GM21367 (cell line): ENCODE data around the gene CCDC146.
"Not testable (repeated sequence)": the region's sequence is repeated elsewhere in the genome, so short reads cannot be mapped to it uniquely, and the experiment has no call there.

Source experiments
- ATAC-seq: cut with Tn5 transposase; IDR thresholded peaks from one replicate; pipeline ENCODE4 v1.9.1; 2021; ENCODE audit not compliant: unreplicated experiment

Gene CCDC146, protein sequence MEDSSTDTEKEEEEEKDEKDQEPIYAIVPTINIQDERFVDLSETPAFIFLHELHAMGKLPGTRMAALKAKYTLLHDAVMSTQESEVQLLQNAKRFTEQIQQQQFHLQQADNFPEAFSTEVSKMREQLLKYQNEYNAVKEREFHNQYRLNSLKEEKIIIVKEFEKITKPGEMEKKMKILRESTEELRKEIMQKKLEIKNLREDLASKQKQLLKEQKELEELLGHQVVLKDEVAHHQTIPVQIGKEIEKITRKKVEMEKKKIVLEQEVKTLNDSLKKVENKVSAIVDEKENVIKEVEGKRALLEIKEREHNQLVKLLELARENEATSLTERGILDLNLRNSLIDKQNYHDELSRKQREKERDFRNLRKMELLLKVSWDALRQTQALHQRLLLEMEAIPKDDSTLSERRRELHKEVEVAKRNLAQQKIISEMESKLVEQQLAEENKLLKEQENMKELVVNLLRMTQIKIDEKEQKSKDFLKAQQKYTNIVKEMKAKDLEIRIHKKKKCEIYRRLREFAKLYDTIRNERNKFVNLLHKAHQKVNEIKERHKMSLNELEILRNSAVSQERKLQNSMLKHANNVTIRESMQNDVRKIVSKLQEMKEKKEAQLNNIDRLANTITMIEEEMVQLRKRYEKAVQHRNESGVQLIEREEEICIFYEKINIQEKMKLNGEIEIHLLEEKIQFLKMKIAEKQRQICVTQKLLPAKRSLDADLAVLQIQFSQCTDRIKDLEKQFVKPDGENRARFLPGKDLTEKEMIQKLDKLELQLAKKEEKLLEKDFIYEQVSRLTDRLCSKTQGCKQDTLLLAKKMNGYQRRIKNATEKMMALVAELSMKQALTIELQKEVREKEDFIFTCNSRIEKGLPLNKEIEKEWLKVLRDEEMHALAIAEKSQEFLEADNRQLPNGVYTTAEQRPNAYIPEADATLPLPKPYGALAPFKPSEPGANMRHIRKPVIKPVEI

DNA sequence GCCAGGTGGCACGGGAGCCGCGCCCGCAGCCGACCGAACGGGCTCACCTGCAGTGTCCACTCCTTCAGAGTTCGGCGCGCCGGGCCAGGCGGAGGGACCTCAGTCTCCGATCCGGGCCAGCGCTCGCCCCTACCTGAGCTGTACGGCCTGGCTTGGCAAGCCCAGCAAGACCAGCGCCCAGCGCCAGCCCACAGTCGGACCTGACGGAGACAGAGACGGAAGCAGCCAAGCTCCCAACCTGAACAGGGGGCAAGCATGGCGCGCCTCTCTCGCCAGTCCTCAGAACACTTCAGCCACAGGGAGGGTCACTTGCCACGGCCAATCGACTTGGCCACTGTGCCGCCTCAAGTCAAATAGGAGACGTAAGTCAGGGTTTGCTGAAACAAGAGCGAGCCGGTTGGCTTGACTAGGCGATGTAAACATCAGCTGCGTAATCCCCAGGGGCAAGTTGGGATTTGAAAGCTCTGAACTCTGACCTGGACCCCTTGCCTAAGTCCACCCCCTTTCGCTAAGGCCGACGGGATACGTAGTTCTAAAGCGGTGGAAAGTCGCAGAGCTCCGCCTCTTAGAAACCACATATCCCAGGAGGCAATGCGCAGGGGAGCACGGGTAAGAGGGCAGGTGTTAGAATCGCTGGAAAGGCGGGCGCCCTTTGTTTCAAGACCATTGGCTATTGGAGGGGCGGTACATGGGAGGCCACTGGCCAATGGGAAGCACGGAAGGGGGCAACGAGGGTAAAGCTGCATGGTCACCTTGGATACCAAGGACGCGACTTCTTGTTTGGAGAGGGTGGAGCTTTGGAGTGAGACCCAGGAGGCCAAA, at the start of gene CCDC146:
Gene CCDC146 (plus strand): TSS at position 756 of the 822 bp plus-strand sequence. CDS start 45,054 bp downstream, outside the sequence.
- ATAC-seq = peak; percentile 98

DNA sequence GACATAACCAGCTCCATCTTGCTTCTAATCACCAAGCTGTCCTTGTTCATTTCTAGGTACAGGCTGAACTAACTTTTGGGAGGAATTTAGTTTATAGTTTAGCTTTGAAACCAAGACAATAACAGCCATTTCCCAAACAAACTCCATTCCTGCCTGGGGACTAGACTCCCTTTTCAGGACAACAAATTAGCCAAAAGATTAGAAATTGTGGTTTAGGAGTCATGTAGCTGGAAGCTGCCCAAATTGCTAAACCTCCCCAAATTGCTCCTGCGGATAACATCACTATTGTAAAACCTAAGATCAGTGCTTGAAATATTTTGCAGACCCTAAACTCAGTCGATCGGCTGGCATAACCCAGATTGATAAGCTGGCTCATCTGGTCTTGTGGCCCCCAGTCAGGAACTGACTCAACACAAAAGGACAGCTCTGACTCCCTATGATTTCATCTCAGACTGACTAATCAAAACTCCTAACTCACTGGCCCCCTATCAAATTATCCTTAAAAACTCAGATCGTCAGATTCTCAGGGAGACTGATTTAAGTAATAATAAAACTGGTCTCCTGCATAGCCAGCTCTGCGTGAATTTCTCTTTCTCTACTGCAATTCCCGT, 47.5 kb upstream of the CCDC146 start:
- ATAC-seq = not testable (repeated sequence)

DNA sequence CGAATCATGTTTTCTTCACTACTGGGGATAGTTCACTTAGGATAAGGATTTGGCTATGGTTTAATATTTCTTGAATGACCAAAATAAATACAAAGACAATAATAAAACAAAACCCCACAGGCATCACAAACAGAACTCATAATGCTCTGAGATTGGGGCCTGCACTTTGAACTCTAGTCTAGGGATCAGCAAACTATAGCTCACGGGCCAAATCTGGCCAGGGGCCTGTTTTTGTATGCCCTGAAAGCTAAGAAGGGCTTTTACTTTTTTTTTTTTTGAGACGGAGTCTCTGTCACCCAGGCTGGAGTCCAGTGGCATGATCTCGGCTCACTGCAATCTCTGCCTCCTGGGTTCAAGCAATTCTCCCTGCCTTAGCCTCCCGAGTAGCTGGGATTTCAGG, 45.4 kb upstream of the CCDC146 start:
- not testable (repeated sequence) for ATAC-seq

DNA sequence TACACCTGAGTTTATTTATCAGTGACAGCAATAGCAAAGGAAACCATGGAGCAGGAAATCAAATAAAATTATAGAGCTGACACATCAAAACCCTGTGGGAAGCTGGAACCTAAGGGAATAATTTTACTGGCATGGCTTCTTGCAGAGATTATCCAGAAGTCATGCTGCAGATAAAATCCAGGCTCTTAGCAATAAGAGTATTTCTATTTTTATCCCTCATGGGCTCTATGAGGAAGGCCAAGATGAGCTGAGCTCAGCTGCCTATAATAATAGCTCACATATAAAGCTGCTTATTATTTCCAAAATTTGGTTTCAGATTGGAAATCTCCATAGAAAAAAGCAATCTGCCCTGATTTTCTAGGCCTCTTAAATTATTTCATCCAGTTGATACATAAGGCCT, 43.3 kb upstream of the CCDC146 start:
- ATAC-seq = not testable (repeated sequence)

DNA sequence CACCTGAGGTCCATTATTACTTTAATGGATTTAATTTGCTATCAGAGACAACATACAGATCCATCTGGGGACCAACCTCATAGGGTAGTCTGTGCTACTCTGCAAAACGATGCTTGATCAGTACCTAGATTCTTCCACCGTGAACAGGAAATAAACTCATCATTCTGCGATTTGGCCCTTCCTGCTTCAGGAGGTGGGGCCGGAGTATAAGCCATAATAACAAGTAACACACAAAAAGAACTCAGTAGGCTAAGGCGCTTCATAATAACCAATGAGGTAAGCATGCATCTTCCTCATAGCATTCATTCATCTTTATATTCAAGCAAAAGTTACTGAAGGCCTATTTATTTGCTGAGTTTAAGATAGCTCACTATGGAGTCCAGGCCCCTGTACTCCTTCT, 42.8 kb upstream of the CCDC146 start:
- ATAC-seq = not testable (repeated sequence)

DNA sequence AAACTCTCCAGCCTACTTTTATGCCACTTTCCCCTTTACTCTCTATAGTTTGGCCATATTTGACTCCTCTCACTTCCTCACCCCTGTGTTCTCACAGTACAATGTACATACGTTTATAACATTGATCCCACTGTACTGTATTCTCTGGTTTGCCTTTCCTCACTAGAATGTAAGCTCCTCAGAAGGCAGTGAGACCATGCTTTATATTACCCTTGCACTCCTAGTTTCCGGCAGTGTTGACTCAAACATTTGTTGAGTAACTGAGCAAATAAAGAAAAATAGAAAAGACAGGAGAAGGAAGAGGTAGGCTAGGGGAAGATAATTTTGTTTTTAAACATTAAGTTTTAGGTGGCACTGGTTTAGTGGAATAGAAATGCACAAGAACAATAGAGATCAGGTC, 42.2 kb upstream of the CCDC146 start:
- ATAC-seq = not testable (repeated sequence)

DNA sequence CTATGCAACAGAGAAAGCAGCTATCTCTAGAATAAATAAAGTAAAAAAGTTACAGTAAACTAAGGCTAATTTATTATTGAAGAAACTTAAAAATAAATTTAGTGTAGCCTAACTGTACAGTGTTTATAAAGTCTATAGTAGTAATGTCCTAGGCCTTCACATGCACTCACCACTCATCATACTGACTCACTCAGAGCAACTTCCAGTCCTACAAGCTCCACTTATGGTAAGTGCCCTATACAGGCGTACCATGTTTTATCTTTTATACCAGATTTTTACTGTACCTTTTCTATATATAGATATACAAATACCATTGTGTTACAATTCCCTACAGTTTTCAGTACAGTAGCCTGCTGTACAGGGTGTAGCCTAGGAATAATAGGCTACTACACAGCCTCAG, 40.2 kb upstream of the CCDC146 start:
- ATAC-seq = not testable (repeated sequence)

DNA sequence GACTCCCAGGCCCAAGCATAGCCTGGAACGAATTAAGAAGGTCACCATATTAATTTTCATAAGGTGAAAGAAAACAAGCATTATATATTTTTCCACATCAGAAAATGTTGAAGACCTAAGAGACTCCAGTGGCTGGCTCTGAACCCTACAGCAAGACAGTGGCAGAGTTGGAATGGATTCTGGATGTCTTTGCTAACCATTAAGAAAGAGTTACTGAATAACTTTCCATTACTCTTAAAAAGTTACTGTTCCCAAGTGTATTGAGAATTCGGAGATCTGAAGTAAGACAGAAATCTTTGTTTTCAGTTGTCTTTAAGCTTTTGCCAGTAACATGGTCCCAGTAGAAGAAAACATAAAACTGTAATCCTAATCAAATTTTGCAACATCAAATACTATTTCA, 30.1 kb upstream of the CCDC146 start:
- ATAC-seq = not testable (repeated sequence)

DNA sequence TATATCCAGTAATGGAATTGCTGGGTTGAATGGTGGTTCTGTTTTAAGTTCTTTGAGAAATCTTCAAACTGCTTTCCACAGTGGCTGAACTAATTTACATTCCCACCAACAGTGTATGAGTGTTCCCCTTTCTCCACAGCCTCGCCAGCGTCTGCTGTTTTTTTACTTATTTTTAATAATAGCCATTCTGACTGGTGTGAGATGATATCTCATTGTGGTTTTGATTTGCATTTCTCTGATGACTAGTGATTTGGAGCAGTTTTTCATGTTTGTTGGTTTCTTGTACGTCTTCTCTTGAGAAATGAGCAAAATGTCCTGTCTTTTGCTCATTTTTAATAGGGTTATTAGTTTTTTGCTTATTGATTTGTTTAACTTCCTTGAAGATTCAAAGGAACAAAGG, 21.9 kb upstream of the CCDC146 start:
- ATAC-seq = not testable (repeated sequence)

DNA sequence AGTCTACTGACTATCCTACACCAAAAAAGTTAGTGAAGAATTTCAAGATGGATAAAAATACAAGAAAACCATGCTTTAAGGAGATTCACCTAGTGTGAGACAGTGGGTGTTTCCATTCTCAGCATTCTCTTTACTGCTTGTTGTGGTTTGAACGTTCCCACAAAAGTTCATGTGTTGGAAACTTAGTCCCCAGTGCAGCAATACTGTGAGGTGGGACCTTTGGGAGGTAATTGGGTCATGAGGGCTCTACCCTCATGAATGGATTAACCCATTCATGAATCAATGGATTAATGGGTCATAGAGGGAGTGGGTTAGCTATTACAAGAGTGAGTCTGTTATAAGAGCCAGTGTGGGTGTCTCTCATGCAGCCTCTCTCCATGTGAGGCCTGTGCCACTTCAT, 21.2 kb upstream of the CCDC146 start:
- ATAC-seq = not testable (repeated sequence)

DNA sequence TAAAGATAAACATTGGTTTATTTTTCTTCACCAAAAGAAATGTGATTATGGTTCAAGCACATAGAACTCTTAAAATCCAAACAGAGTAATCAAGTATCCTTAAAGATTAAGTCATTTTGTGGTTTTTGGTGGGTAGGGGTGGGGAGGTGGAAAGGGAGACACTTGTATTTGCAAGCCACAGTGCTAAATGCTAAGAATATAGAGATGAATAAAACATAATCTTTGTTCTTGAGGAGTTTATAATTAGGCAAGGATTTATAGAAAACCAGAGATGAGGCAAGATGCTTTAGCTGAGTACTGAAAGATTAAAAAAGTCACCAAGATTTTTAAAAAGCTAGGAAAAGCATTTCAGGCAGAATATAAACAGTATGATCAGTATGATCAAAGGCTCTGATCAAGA, 19.7 kb upstream of the CCDC146 start:
- ATAC-seq = not testable (repeated sequence)

DNA sequence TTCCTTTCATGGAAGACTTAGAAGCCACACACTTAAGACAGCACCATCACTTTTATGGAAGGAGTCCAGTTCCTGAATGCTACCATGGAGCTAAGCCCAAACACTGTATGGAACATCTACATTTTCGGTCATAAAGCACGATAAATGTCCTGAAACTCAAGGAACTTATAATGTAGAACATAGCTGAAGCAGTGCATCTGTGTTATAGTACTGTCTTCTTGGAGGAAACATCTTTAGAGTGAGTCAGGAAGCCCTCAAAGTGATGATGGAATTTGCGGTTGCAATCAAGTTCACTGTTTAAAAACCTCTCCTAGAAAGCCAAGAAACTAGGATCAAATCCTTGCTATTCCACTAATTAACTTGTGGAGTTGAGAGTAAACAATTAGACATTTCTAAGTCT, 16.5 kb upstream of the CCDC146 start:
- not testable (repeated sequence) for ATAC-seq

DNA sequence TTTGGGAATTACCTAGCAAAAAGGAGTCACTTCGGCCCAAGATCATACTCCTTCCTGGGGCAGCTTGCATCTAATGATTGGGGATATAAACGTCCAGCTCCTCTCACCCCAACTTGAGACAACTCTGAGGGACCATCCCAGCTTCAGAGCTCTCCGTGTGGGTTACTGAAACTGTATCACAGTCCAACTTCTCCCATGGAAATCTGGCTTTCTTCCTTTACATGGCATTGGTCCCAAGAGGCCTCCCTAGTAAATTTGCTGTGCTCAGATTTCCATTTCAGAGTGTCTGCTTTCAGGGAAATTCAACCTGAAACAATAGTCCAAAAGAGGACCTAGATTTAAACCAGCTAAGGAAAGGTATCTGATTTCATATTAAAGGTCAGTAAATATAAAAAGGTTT, 14.8 kb upstream of the CCDC146 start:
- ATAC-seq = not testable (repeated sequence)

DNA sequence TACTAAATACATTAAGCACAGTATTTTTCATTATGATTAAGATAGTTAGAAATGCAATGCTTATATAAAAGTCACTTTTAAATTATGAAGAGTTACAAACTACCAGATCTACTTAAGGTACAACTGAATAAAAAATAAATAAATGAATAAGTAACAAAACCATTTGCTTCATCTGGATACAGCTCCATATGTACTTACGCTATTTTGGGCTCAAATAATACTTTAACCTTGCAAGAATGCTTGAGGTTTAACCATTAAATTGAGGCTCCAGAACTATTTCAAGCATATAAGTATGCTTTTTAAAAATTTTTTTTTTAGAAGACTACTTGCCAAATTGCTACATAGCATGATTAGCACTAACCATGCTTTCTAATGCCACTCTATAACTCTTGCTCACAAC, 14.1 kb upstream of the CCDC146 start:
- not testable (repeated sequence) for ATAC-seq

DNA sequence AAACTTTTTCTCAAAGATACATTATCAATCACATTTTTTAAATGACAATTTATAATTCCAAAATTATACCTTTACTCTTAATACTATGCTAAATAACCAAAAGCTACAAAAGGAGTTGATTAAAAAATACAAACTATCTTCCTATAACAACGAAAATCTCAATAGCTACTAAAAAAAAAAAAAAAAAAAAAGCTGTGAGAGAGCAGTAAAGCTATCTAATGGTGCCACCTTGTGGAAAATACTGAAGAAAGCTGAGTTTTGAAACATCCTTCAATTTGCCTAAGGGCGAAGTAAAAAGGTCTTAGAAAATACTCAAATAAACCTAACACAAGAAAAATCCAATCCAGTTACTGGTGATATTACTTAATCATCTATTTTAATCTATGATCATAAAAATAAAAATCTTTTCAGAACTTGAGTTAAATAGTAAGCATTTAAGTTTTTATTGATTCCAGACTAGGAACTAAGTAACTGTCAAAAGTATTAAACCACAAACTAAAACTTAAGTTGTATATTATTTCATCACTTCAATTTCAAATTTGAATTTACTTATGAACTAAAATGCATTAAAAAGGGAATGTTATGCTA, 9.6 kb upstream of the CCDC146 start:
- ATAC-seq = not testable (repeated sequence)

DNA sequence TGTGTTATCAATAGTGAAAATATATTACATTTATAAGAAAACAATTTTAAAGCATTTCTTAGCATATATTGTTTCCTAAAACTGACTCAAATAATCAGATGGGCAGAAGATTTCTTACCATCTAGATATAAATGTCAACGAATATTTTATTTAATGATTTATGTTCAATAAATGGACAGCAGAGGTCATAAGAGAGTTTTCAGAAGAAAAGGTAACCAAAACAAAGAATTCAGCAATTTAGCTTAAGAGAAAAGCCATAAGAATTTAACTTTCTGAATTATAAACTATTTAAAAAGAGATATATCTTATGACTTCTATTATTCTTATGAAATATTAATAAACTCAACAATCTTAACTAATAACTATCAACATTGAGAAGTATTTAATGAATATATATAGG, 3.1 kb downstream of the CCDC146 start:
- ATAC-seq = not testable (repeated sequence)

DNA sequence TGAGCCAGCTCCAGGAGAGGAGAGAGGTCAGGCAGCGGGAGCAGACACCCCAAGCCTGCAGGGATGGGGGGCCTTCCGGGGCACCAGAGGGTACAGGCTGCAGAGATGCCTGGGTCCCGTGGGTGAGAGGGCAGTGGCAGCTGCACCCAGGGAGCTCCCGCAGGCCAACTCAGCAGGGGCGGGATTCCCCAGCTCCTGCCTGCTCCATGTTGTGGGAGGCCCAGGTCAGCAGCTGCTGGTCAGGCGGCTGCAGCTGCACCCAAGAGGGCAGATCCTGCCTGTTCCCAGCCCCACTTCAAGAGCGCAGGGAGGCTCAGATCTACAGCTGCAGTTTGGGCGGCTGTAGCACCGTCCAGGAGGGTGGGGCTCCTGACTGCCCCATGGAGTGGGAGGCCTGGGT, 4.6 kb downstream of the CCDC146 start:
- not testable (repeated sequence) for ATAC-seq

DNA sequence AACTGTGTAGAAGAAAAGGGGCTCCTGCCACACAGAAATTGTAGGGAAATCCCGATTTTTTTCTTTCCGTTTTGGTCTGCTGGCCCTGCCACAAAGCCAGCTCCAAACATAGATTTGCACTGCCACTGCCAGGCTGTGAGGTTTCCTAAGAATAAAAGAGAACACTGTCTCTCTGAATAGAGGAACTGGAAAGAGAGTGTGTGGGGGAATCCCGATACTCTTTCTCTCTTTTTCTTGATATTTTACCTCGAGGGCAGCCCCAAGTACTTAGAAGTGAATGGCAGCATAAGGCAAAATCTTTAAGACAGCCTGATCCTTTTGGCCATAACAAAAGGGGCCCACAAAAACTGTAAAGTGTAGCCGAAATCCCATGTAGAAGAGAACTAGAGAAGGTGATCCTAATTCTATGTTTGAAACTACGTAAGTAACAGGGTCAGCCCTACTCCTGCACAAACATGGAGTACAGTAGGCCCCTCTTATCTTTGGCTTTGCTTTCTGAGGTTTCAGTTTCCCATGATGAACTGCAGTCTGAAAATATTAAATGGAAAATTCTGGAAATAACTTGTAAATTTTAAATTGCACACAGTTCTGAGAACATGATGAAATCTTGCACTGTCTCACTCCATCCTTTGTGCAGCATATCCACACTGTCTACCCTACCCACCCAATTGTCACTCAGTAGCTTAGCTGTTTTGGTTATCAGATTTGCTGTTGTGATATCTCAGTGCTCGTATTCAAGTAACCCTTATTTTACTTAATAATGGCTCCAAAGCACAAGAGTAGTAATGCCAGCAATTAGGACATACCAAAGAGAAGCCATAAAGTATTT, 6.4 kb downstream of the CCDC146 start:
- peak; percentile 74 for ATAC-seq

DNA sequence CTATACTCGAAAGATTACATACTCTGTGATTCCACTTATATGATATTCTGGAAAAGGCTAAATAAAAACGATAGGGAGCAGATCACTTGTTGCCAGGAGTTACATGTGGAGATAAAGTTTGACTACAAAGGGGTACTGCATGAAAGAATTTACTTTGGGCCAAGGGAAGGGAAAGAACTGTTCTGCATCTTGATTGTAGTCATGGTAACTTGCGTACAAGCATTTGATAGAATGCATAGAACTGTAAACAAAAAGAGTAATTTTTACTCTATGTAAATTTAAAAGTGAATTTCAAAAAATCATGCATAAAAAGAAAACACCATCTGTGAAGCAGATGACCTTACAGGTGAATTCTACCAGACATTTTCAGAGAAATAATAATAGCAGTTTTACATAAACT, 9.4 kb downstream of the CCDC146 start:
- not testable (repeated sequence) for ATAC-seq
